Spleen (tissue), 7 donors: ENCODE data around the gene TRAIP.

Experiments
- POLR2A ChIP-seq, 3 donors: fragments of 450-650 bp; IDR thresholded peaks; one replicate each; pipeline ENCODE4 v1.5.1; 2017; ENCODE audit warnings: antibody characterized with exemption in 3 of 3, mild to moderate bottlenecking in 1 of 3
- TF ChIP-seq, protein P1 (sequence below), 11 experiments: fragments of 200-600 bp in 7 of 11; fragments of 450-650 bp in 4 of 11; sonication (generic) in 4 of 11; IDR thresholded peaks in 8 of 11; conservative IDR thresholded peaks in 3 of 11; 1 replicate in 7 of 11; 2 replicates in 4 of 11; pipeline versions ENCODE4 v1.4.0 to v1.8.0; 2016 to 2021; ENCODE audit warnings: antibody characterized with exemption in 11 of 11, inconsistent platforms in 4 of 11, mild to moderate bottlenecking in 1 of 11
- donor health status: DM: no; HTN: no; CAD: no; lungs with moderate emphysema.
- donor health status: DM: no; HTN: no; CAD: no.
- donor health status: DM: no; HTN: no; CAD: no.

DNA sequence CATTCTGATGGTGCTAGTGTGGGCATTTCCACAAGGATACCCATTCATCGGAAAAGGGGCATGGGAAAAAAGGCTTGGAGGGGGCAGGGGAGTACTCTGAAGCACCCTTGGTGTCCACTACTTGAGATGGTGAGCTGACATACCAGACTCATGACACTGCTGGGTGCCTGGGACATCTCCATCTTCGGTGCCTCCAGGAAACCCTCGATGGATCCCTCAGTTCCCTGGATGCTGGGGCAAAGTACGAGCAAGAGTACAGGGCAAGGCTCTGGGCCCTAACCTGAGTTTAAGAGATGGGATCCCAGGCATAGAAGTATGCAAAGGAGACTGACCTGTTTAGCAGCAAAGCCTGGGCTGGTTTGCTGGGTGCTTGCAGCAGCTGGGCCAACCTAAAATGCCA is 64.8 kb downstream of the TRAIP start:
- TF ChIP-seq, protein P1, sequence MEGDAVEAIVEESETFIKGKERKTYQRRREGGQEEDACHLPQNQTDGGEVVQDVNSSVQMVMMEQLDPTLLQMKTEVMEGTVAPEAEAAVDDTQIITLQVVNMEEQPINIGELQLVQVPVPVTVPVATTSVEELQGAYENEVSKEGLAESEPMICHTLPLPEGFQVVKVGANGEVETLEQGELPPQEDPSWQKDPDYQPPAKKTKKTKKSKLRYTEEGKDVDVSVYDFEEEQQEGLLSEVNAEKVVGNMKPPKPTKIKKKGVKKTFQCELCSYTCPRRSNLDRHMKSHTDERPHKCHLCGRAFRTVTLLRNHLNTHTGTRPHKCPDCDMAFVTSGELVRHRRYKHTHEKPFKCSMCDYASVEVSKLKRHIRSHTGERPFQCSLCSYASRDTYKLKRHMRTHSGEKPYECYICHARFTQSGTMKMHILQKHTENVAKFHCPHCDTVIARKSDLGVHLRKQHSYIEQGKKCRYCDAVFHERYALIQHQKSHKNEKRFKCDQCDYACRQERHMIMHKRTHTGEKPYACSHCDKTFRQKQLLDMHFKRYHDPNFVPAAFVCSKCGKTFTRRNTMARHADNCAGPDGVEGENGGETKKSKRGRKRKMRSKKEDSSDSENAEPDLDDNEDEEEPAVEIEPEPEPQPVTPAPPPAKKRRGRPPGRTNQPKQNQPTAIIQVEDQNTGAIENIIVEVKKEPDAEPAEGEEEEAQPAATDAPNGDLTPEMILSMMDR (IDR thresholded peaks at IDR 0.05 in 8 of 11, conservative IDR thresholded peaks at IDR 0.05 in 3 of 11) = no peak
- TF ChIP-seq POLR2A (IDR thresholded peaks at IDR 0.05) = no peak
